HCT116 (cell line): ENCODE measurements around the gene TMC1.

Source experiments
- CTCF ChIP-seq, 3 experiments: fragments of 200-600 bp in 1 of 3; sonication (generic) in 1 of 3; IDR thresholded peaks in 2 of 3; conservative IDR thresholded peaks in 1 of 3; 2 replicates each; pipeline ENCODE4 v1.5.1; 2012 to 2017; ENCODE audit warnings: low read depth in 2 of 3, low read length in 2 of 3, antibody characterized with exemption in 1 of 3, borderline replicate concordance in 1 of 3, control low read depth in 1 of 3, mild to moderate bottlenecking in 1 of 3, mixed read lengths in 1 of 3, mixed run types in 1 of 3, moderate library complexity in 1 of 3; ENCODE audit not compliant: insufficient read depth in 1 of 3
- EGR1 ChIP-seq: IDR thresholded peaks from 2 replicates; pipeline ENCODE4 v1.6.1; 2012; ENCODE audit warnings: low read depth
- EZH2 ChIP-seq: fragments of 200-600 bp; sonication (generic); IDR thresholded peaks from 2 replicates; pipeline ENCODE4 v1.6.1; 2017; ENCODE audit warnings: antibody characterized with exemption, mixed run types
- FOSL1 ChIP-seq: IDR thresholded peaks from 2 replicates; pipeline ENCODE4 v1.6.1; 2012; ENCODE audit warnings: low read depth
- POLR2A ChIP-seq: IDR thresholded peaks from 2 replicates; pipeline ENCODE4 v1.7.0; 2011; ENCODE audit warnings: borderline replicate concordance; ENCODE audit not compliant: insufficient read depth, insufficient read length; ENCODE audit errors: extremely low read depth
- POLR2AphosphoS5 ChIP-seq: IDR thresholded peaks from 2 replicates; pipeline ENCODE4 v1.6.1; 2011; ENCODE audit warnings: mild to moderate bottlenecking, low read depth, low read length, moderate library complexity
- RAD21 ChIP-seq: IDR thresholded peaks from 2 replicates; pipeline ENCODE4 v1.6.1; 2012; ENCODE audit warnings: low read depth, mild to moderate bottlenecking
- YY1 ChIP-seq: IDR thresholded peaks from 2 replicates; pipeline ENCODE4 v1.6.1; 2011; ENCODE audit warnings: low read length, low read depth, moderate library complexity, mild to moderate bottlenecking; ENCODE audit not compliant: insufficient replicate concordance; ENCODE audit errors: extremely low read depth

DNA sequence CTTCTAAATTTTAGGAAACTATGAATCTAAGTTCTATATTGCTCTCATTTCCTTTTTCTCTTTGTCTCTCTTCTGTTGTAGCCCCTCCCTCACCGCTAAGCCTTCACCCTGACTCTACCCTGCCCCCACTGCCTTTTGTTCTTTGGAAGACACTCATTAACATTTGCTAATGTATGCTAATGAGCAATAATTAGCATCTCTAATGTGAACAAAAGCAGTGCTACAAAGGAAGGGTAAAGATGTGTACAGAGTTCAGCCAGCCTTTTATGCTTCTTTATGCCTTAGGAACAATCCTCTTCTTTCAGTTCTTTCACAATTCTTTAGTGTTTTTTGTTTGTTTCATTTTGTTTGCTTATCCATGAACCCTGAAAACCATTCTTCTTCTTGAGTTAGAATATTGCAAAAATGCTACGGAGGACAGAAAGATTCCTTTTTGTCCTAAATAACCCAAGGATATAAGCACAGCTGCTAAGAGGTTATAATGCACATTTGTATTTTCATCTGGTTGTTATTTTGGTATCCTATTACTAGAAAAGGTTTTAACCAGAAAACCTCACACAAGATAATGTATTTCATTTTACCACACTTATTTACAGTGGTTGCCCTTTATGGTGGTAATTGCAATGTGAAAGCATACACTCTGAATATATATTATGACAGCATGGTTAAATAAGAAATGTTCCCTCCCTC lies 159.3 kb downstream of the TMC1 start:
- TF ChIP-seq CTCF (IDR thresholded peaks at IDR 0.05 in 2 of 3, conservative IDR thresholded peaks at IDR 0.05 in 1 of 3; ENCODE audit: borderline replicate concordance in 1 of 3, insufficient read depth in 1 of 3, low read depth in 2 of 3, low read length in 2 of 3) (no peak), POLR2A (no peak), YY1 (no peak), EZH2 (no peak), FOSL1 (no peak), EGR1 (no peak), RAD21 (no peak), POLR2AphosphoS5 (no peak)
